DMS 273 treated with DMSO at 0.1 percent for 48 hours (cell line): Measurements from ENCODE around the gene KIAA1958.

ENCODE experiments used
- DNase-seq: peaks from one replicate; lab custom pipeline; 2025; lab: John Stamatoyannopoulos, UW

The KIAA1958 gene

GRCh38 chr9:112486221-112487007 is at the start of gene KIAA1958:
KIAA1958 (plus strand) TSS chr9:112486827; CDS start chr9:112574081, 87,254 bp downstream.
- peak; percentile 41 for DNase-seq

GRCh38 chr9:112437406-112437805 is 49.2 kb upstream of the KIAA1958 start:
- no peak for DNase-seq

GRCh38 chr9:112439171-112439570 is 47.5 kb upstream of the KIAA1958 start:
- DNase-seq, result no peak

GRCh38 chr9:112439825-112440224 is 46.8 kb upstream of the KIAA1958 start:
- DNase-seq, result no peak

- DNase-seq, result no peak
Observed at GRCh38 chr9:112443200-112443599, 43.4 kb upstream of the KIAA1958 start.

- DNase-seq, result no peak
Observed at GRCh38 chr9:112443636-112444035, 43.0 kb upstream of the KIAA1958 start.

- DNase-seq, result no peak
Observed at GRCh38 chr9:112445196-112445595, 41.4 kb upstream of the KIAA1958 start.

GRCh38 chr9:112446080-112446479 is 40.5 kb upstream of the KIAA1958 start:
- DNase-seq, result no peak

- DNase-seq, result no peak
Observed at GRCh38 chr9:112446526-112446925, 40.1 kb upstream of the KIAA1958 start.

GRCh38 chr9:112447283-112447761 is 39.3 kb upstream of the KIAA1958 start:
- DNase-seq, result no peak

GRCh38 chr9:112462855-112463254 is 23.8 kb upstream of the KIAA1958 start:
- no peak for DNase-seq

GRCh38 chr9:112465352-112465751 is 21.3 kb upstream of the KIAA1958 start:
- DNase-seq, result no peak

- no peak for DNase-seq
Observed at GRCh38 chr9:112472996-112473395, 13.6 kb upstream of the KIAA1958 start.

GRCh38 chr9:112473986-112474385 is 12.6 kb upstream of the KIAA1958 start:
- no peak for DNase-seq

- DNase-seq, result no peak
Observed at GRCh38 chr9:112475318-112475717, 11.3 kb upstream of the KIAA1958 start.

GRCh38 chr9:112477330-112477729 is 9.3 kb upstream of the KIAA1958 start:
- DNase-seq, result no peak

GRCh38 chr9:112479221-112479620 is 7.4 kb upstream of the KIAA1958 start:
- DNase-seq, result no peak

- no peak for DNase-seq
Observed at GRCh38 chr9:112484607-112485006, 2.0 kb upstream of the KIAA1958 start.

GRCh38 chr9:112485574-112485973 is 1.1 kb upstream of the KIAA1958 start:
- DNase-seq, result no peak

GRCh38 chr9:112487008-112487798 is 576 bp downstream of the KIAA1958 start:
- DNase-seq, result peak; percentile 19

GRCh38 chr9:112487799-112488340 is 1.2 kb downstream of the KIAA1958 start:
- no peak for DNase-seq

GRCh38 chr9:112489039-112489546 is 2.5 kb downstream of the KIAA1958 start:
- no peak for DNase-seq
